Upper lobe of left lung (tissue), 6 donors: ENCODE data around the gene UXS1. TPM values are rescaled to one million over a fixed set of nuclear protein-coding genes. Genes with fewer than 3 reads are reported as not detected.

Source experiments
- ATAC-seq, 2 donors: fragments of 200-7000 bp; cut with Tn5 transposase; one replicate each; pipeline ENCODE4 v1.9.1; 2022; ENCODE audit warnings: mild to moderate bottlenecking in 2 of 2, moderate library complexity in 2 of 2; ENCODE audit not compliant: low FRiP score in 2 of 2
- DNase-seq, 2 donors: peaks; one replicate each; pipeline ENCODE4 v3.0.0-alpha.2; 2019 to 2020
- H3K27ac ChIP-seq, 4 donors: fragments of 200-600 bp; sonication (generic); one replicate each; pipeline ENCODE4 v1.5.1; 2016 to 2019
- H3K27me3 ChIP-seq, 4 donors: fragments of 200-600 bp; sonication (generic); one replicate each; pipeline ENCODE4 v1.5.1; 2017 to 2019
- H3K36me3 ChIP-seq, 4 donors: fragments of 200-600 bp; sonication (generic); one replicate each; pipeline ENCODE4 v1.5.1; 2016 to 2019
- H3K4me1 ChIP-seq, 4 donors: fragments of 200-600 bp; sonication (generic); one replicate each; pipeline ENCODE4 v1.5.1; 2018 to 2019
- H3K4me3 ChIP-seq, 4 donors: fragments of 200-600 bp; sonication (generic); one replicate each; pipeline ENCODE4 v1.5.1; 2017 to 2019; ENCODE audit warnings: mild to moderate bottlenecking in 2 of 4, moderate library complexity in 1 of 4
- H3K9me3 ChIP-seq, 4 donors: fragments of 200-600 bp; sonication (generic); one replicate each; pipeline ENCODE4 v1.5.1; 2018 to 2019
- EP300 ChIP-seq, 4 donors: sonication (generic); formaldehyde crosslinking; IDR thresholded peaks; one replicate each; pipeline ENCODE4 v1.5.1; 2017; ENCODE audit warnings: antibody characterized with exemption in 4 of 4, control low read depth in 2 of 4
- POLR2A ChIP-seq, 4 donors: fragments of 450-650 bp; IDR thresholded peaks; one replicate each; pipeline ENCODE4 v1.5.1; 2016 to 2017; ENCODE audit warnings: antibody characterized with exemption in 4 of 4, mild to moderate bottlenecking in 2 of 4
- POLR2AphosphoS5 ChIP-seq, 2 donors: sonication (generic); formaldehyde crosslinking; IDR thresholded peaks; one replicate each; pipeline ENCODE4 v1.5.1; 2017; ENCODE audit warnings: antibody characterized with exemption in 2 of 2
- WGBS, 2 donors: methylation state at CpG; one replicate each; pipeline ENCODE4 v1.1.5; 2017 to 2018; 5-methylcytosine and 5-hydroxymethylcytosine counted together
- total RNA-seq, 6 donors: library from RNA; depleted of rRNA in 4 of 6; stranded (reverse); fragments of >200 nt in 4 of 6; gene quantifications; one replicate each; pipeline versions ENCODE4 v1.1.0 to v1.2.1, GENCODE V29; 2016 to 2021
- TF ChIP-seq, protein P1 (sequence below), 6 experiments: fragments of 450-650 bp in 4 of 6; fragments of 200-600 bp in 2 of 6; sonication (generic) in 2 of 6; IDR thresholded peaks; one replicate each; pipeline ENCODE4 v1.5.1; 2016 to 2019; ENCODE audit warnings: antibody characterized with exemption in 6 of 6
- donor health status: DM: no; HTN: no; CAD: no; lungs with moderate emphysema.
- donor health status: DM: no; HTN: yes; CAD: no; lungs with severe emphysema.

Gene UXS1
- total RNA-seq, 6 donors from 2014 or later: 53.1 to 183 (median 93.5) TPM

DNA sequence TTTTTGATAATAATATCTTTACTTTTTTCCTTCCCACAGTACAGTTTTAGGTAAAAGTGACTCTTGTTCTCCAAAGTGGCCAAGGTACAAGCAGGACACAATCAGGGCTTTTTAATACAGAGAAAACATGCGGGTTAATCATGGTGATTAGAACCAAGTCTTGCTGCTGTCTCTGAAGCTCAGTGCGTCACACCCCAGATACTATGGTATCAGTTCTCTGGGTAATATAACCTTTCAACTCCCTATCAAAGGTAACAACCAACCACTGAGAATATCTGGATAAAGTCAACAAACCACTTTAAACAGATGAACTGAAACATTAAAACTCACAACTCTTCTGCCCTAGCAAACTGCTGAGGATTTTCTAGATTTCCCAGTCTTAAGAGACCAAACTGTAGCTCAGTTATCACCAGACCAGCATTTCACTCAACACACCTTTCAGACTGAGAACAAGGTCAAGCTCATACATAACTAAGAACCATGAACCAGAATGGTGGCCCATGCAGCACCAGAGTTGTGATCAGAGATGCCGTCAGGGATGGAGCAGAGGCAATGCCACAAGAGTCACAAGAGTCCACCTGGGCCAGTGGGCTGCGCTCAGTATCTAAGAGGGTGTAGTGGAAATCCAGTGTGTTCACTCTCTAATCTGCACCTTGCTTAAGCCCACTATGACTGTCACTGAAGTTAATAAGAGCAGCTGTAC lies 103.0 kb downstream of the UXS1 start:
- H3K27ac ChIP-seq: no peak overlapping the region
- H3K4me1 ChIP-seq: peaks cover 0 to 9% (median 4%) of the 10 kb centered on the region in 4 donors
- ATAC-seq (no peak), DNase-seq (no peak)
- H3K9me3 ChIP-seq: no peaks in the 10 kb centered on the region
- H3K4me3 ChIP-seq: no peak overlapping the region
- H3K36me3 ChIP-seq: peaks cover 0 to 12% (median 6%) of the 10 kb centered on the region in 4 donors
- WGBS, 2 donors: 95 to 96% methylated on average over 4 of the region's 4 CpGs
- H3K27me3 ChIP-seq: no peaks in the 10 kb centered on the region
- TF ChIP-seq, protein P1, sequence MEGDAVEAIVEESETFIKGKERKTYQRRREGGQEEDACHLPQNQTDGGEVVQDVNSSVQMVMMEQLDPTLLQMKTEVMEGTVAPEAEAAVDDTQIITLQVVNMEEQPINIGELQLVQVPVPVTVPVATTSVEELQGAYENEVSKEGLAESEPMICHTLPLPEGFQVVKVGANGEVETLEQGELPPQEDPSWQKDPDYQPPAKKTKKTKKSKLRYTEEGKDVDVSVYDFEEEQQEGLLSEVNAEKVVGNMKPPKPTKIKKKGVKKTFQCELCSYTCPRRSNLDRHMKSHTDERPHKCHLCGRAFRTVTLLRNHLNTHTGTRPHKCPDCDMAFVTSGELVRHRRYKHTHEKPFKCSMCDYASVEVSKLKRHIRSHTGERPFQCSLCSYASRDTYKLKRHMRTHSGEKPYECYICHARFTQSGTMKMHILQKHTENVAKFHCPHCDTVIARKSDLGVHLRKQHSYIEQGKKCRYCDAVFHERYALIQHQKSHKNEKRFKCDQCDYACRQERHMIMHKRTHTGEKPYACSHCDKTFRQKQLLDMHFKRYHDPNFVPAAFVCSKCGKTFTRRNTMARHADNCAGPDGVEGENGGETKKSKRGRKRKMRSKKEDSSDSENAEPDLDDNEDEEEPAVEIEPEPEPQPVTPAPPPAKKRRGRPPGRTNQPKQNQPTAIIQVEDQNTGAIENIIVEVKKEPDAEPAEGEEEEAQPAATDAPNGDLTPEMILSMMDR (IDR thresholded peaks at IDR 0.05): no peak
- TF ChIP-seq EP300 (IDR thresholded peaks at IDR 0.05) (no peak), POLR2AphosphoS5 (IDR thresholded peaks at IDR 0.05) (no peak), POLR2A (IDR thresholded peaks at IDR 0.05) (no peak)

DNA sequence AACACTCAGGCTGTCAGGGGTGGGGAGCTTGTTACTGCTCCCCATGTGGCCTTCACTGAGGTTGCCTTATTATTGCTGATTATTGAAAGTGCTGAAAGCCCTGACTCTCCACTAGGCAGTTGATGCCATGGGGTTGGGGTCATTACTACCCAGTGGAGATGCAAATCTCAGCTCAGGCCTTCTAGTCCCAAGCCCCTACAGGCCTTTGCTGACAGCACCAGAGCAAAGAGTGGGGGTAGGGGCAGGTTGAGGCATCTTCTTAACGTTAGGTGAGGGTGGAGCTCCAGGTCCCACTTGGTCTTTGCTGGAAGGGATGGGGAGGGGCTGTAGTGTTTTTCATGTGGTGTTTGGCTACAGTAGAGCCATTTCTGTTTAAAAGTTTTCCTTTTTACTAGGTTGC lies 104.5 kb downstream of the UXS1 start:
- TF ChIP-seq POLR2A (IDR thresholded peaks at IDR 0.05) (no peak), EP300 (IDR thresholded peaks at IDR 0.05) (no peak), POLR2AphosphoS5 (IDR thresholded peaks at IDR 0.05) (no peak)
- TF ChIP-seq, protein P1 (IDR thresholded peaks at IDR 0.05): no peak
- Histone ChIP-seq H3K27me3 (no peaks in the 10 kb centered on the region), H3K4me1 (no peaks in the 10 kb centered on the region), H3K9me3 (no peaks in the 10 kb centered on the region), H3K4me3 (no peak overlapping the region), H3K27ac (no peak overlapping the region), H3K36me3 (peaks cover 0 to 7% (median 0%) of the 10 kb centered on the region in 4 donors)
- no peak for ATAC-seq
- WGBS, 2 donors: 71 to 89% methylated on average over 1 of the region's 1 CpG
- no peak for DNase-seq

DNA sequence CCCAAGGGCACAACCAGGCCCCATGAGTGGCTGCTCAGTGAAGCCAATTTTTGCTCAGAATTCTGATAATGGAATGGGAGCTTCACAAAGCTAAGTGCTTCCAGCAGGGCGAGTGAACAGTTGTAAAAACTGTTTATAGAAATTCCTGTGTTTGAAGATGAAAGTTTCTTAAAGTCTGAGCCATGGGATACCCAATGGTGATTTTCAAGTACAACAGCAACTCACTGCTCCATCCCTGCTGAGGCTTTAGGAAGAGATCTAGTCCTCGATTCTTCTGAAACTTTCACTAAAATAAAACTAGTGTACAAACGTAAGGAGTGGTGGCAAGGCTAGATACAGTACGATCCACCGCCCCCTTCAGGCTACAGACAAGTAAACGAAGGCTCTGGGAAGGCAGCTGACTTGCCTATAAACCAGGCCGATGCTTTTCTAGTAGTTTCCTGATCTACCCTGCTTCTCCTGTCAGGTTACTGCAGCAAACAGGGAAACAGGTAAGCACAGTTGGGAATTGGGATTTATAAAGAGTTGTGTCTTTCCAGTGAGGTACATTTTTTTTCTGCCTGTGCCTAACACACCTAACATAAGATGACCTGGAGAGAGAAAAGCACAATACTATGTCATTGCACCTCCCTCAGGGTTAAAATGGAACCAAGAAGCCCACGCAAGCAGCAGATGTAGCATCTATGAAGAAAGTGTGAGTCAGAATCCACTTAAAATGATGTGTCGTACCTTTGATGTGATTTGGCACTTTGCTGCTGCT lies 108.7 kb downstream of the UXS1 start:
- 45 to 50% methylated on average over 9 of the region's 9 CpGs for WGBS, 2 donors
- ATAC-seq: peak; percentile 55 to 58
- no peaks in the 10 kb centered on the region for H3K9me3 ChIP-seq
- no peaks in the 10 kb centered on the region for H3K27me3 ChIP-seq
- H3K4me3 ChIP-seq: no peak overlapping the region
- TF ChIP-seq, protein P1 (IDR thresholded peaks at IDR 0.05): peak in 2 of 6 experiments; percentile 22 to 23
- no peak for TF ChIP-seq POLR2A (IDR thresholded peaks at IDR 0.05)
- H3K4me1 ChIP-seq: no peaks in the 10 kb centered on the region
- H3K27ac ChIP-seq: no peak overlapping the region
- no peaks in the 10 kb centered on the region for H3K36me3 ChIP-seq
- DNase-seq: no peak

DNA sequence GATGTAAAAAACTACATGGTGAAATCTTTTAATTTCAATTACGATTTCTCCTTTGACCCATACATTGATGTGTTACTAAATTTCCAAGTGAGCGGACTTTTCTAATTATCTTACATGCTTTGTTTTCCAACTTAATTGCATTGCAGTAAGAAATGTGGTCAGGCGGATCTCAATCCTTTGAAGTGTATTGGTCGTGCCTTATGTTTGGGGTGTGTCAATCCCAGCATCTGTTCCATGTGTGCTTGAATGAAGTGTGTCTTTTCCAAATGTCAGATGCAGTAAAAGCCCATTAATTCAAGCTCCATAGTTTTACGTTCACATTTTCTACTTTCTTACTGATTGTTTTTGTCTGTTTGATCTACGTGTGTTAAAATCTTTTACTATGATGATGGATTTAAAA lies 113.1 kb downstream of the UXS1 start:
- 91 to 93% methylated on average over 6 of the region's 6 CpGs for WGBS, 2 donors

More for the DNA sequence above, 113.1 kb downstream of the UXS1 start:
- Histone ChIP-seq H3K4me1 (no peaks in the 10 kb centered on the region), H3K9me3 (no peaks in the 10 kb centered on the region), H3K36me3 (no peaks in the 10 kb centered on the region), H3K27me3 (no peaks in the 10 kb centered on the region), H3K27ac (no peak overlapping the region), H3K4me3 (no peak overlapping the region)
- DNase-seq (no peak), ATAC-seq (no peak)
- TF ChIP-seq, protein P1 (IDR thresholded peaks at IDR 0.05): no peak
- no peak for TF ChIP-seq POLR2AphosphoS5 (IDR thresholded peaks at IDR 0.05)
- TF ChIP-seq EP300 (IDR thresholded peaks at IDR 0.05): no peak
- no peak for TF ChIP-seq POLR2A (IDR thresholded peaks at IDR 0.05)
